ENCODE data around the gene ADGRE3. TPM values are rescaled to one million over a fixed set of nuclear protein-coding genes. Genes with fewer than 3 reads are reported as not detected.

ADGRE3 gene
- total and polyA plus RNA-seq, 2 of the 4 experiments (the other 2 are of a cell fraction) = not detected

GRCh38 chr19:14718522-14719116 lies 44.0 kb upstream of the ADGRE3 start:
- no peak overlapping the region for H2BK20ac ChIP-seq (ENCODE audit: low read depth, low read length)
- H3K23ac ChIP-seq (ENCODE audit: low read depth, low read length) = no peak overlapping the region
- no peaks in the 10 kb centered on the region for H3K27me3 ChIP-seq (ENCODE audit: control insufficient read depth, insufficient read depth, low read length)
- no peak overlapping the region for H3K4me3 ChIP-seq (ENCODE audit: insufficient read depth, low read depth, low read length)
- no peak overlapping the region for H4K8ac ChIP-seq (ENCODE audit: low read depth in 2 of 2, low read length in 2 of 2)
- in situ Hi-C loops (cut with MboI; ENCODE audit: low sequenced_read_pairs) (no loop called here), dilution Hi-C loops (cut with HindIII; ENCODE audit: low sequenced_read_pairs, unreplicated experiment) (no loop called here), intact Hi-C loops (cut with micrococcal nuclease) (no loop called here)
- no peak for ATAC-seq (ENCODE audit: low read depth)
- no peaks in the 10 kb centered on the region for H3K4me1 ChIP-seq (ENCODE audit: control insufficient read depth, insufficient read depth, low read length)
- no peak overlapping the region for H3K18ac ChIP-seq (ENCODE audit: low read depth, low read length)
- H3K27ac ChIP-seq (ENCODE audit: insufficient read depth, low read length) = no peak overlapping the region
- no peak overlapping the region for H2AK5ac ChIP-seq (ENCODE audit: low read depth, low read length)
- H3K9ac ChIP-seq (ENCODE audit: low read depth, low read length) = no peak overlapping the region
- H2BK5ac ChIP-seq (ENCODE audit: low read depth, low read length, poor library complexity, severe bottlenecking) = no peak overlapping the region
- H3K79me1 ChIP-seq (ENCODE audit: low read depth in 1 of 2, low read length in 2 of 2) = no peaks in the 10 kb centered on the region; a peak in 1 of 4 replicates
- no peak overlapping the region for H3K14ac ChIP-seq (replicated peaks; ENCODE audit: low read depth, low read length)
- 100% methylated on average over 5 of the region's 18 CpGs; no CpG with 5 or more reads in 1 of the 2 experiments for whole genome bisulfite sequencing, 2 experiments (ENCODE audit: extremely low coverage in 2 of 2, insufficient read length in 1 of 2)
- DNase-seq = no peak
- peaks cover 72% of the 10 kb centered on the region for H3K9me3 ChIP-seq (ENCODE audit: control insufficient read depth, insufficient read depth, low read length)
- no peaks in the 10 kb centered on the region for H3K9me1 ChIP-seq (ENCODE audit: insufficient read depth, low read length)
- H2AK9ac ChIP-seq (replicated peaks; ENCODE audit: low read depth, low read length, poor library complexity) = no peak overlapping the region
- H4K5ac ChIP-seq (ENCODE audit: low read depth, low read length) = no peak overlapping the region
- H3K4me2 ChIP-seq (ENCODE audit: low read depth, low read length) = no peak overlapping the region
- H4K91ac ChIP-seq (ENCODE audit: insufficient read depth, low read depth, low read length) = no peak overlapping the region
- H3K4ac ChIP-seq (ENCODE audit: low read depth, low read length) = no peak overlapping the region
- BruUV-seq (replicated peaks) = no TSS peak
- TF ChIP-seq NFE2L2 (IDR thresholded peaks at IDR 0.05; ENCODE audit: low read depth, low read length) (no peak), USF2 (IDR thresholded peaks at IDR 0.05; ENCODE audit: low read depth, low read length) (no peak), RCOR1 (IDR thresholded peaks at IDR 0.05; ENCODE audit: insufficient replicate concordance, low read length) (no peak), POLR2A (IDR thresholded peaks at IDR 0.05; ENCODE audit: low read depth, low read length) (no peak), FOS (IDR thresholded peaks at IDR 0.05; ENCODE audit: low read depth, low read length) (no peak), CHD1 (IDR thresholded peaks at IDR 0.05; ENCODE audit: low read depth, low read length) (no peak), MXI1 (IDR thresholded peaks at IDR 0.05; ENCODE audit: borderline replicate concordance, low read depth, low read length) (no peak), SMC3 (IDR thresholded peaks at IDR 0.05; ENCODE audit: low read depth, low read length) (no peak), CTCF (conservative IDR thresholded peaks at IDR 0.05; ENCODE audit: low read depth, low read length) (no peak), ELK1 (IDR thresholded peaks at IDR 0.05; ENCODE audit: borderline replicate concordance, low read depth, low read length) (no peak), RAD21 (IDR thresholded peaks at IDR 0.05; ENCODE audit: low read length) (no peak), BHLHE40 (IDR thresholded peaks at IDR 0.05; ENCODE audit: low read depth, low read length) (no peak), RFX5 (IDR thresholded peaks at IDR 0.05; ENCODE audit: low read depth, low read length) (no peak), CEBPB (IDR thresholded peaks at IDR 0.05; ENCODE audit: low read depth, low read length) (no peak), MAFK (IDR thresholded peaks at IDR 0.05; ENCODE audit: low read depth, low read length) (no peak), MAZ (IDR thresholded peaks at IDR 0.05; ENCODE audit: borderline replicate concordance, low read depth, low read length) (no peak)
- ChIA-PET CTCF (no interaction called here), POLR2A (ENCODE audit: unreplicated experiment) (no interaction called here)
- no peaks in the 10 kb centered on the region for H4K20me1 ChIP-seq (ENCODE audit: insufficient read depth, low read length)
- H2AFZ ChIP-seq (replicated peaks; ENCODE audit: low read length, poor library complexity) = no peak overlapping the region
- H2BK120ac ChIP-seq (ENCODE audit: low read depth, low read length) = no peak overlapping the region
- no peak overlapping the region for H2BK15ac ChIP-seq (ENCODE audit: low read depth, low read length)
- peaks cover 58% of the 10 kb centered on the region for H3K36me3 ChIP-seq (ENCODE audit: control insufficient read depth, insufficient read depth, low read length)
- no peak overlapping the region for H3K56ac ChIP-seq (ENCODE audit: extremely low read depth, insufficient read depth, low read length)
